Body of pancreas (tissue), 4 donors: ENCODE data around the gene NYAP1. TPM values are rescaled to one million over a fixed set of nuclear protein-coding genes. Genes with fewer than 3 reads are reported as not detected.
"Not testable (repeated sequence)": the region's sequence is repeated elsewhere in the genome, so short reads cannot be mapped to it uniquely, and the experiment has no call there.

ENCODE experiments used
- ATAC-seq: fragments of 150-250 bp; one replicate; pipeline ENCODE4 v1.9.1; 2016
- DNase-seq, 4 donors: peaks; one replicate each; pipeline ENCODE4 v3.0.0-alpha.2; 2019
- H3K27ac ChIP-seq, 4 donors: fragments of 200-600 bp; sonication (generic); 1 replicate in 3 of 4; 2 replicates in 1 of 4; pipeline versions ENCODE4 v1.5.1 to v1.6.1; 2016 to 2019; ENCODE audit warnings: mild to moderate bottlenecking in 1 of 4, mixed read lengths in 1 of 4, moderate library complexity in 1 of 4
- H3K27me3 ChIP-seq, 2 donors: fragments of 200-600 bp; sonication (generic); one replicate each; pipeline ENCODE4 v1.6.0; 2016; ENCODE audit warnings: mild to moderate bottlenecking in 1 of 2
- H3K36me3 ChIP-seq, 2 donors: fragments of 200-600 bp; sonication (generic); replicated peaks in 1 of 2; 2 replicates each; pipeline ENCODE4 v1.5.1; 2016; ENCODE audit warnings: low read depth in 2 of 2; ENCODE audit not compliant: insufficient read depth in 1 of 2
- H3K4me1 ChIP-seq: fragments of 200-600 bp; sonication (generic); one replicate; pipeline ENCODE4 v1.6.0; 2016
- H3K4me3 ChIP-seq, 2 donors: fragments of 200-600 bp; sonication (generic); 1 replicate in 1 of 2; 2 replicates in 1 of 2; pipeline ENCODE4 v1.5.1; 2016 to 2019
- H3K9me3 ChIP-seq, 3 donors: fragments of 200-600 bp; sonication (generic); 1 replicate in 2 of 3; 2 replicates in 1 of 3; pipeline ENCODE4 v1.5.1; 2016
- CTCF ChIP-seq, 7 experiments: fragments of 450-650 bp in 4 of 7; fragments of 200-600 bp in 3 of 7; sonication (generic) in 3 of 7; IDR thresholded peaks; one replicate each; pipeline ENCODE4 v1.5.1; 2016 to 2019; ENCODE audit warnings: antibody characterized with exemption in 7 of 7
- POLR2A ChIP-seq, 3 donors: fragments of 450-650 bp; IDR thresholded peaks; one replicate each; pipeline ENCODE4 v1.6.1; 2016; ENCODE audit warnings: antibody characterized with exemption in 3 of 3, mild to moderate bottlenecking in 2 of 3
- WGBS, 2 donors: methylation state at CpG; one replicate each; pipeline ENCODE4 v1.1.5; 2017; 5-methylcytosine and 5-hydroxymethylcytosine counted together
- intact Hi-C: fragments of 100-400 bp; cut with DNase I; formaldehyde crosslinking; loops from one replicate; pipeline ENCODE4 v1.15.1; 2023
- total RNA-seq, 2 donors: library from RNA; depleted of rRNA; stranded (reverse); fragments of >200 nt; gene quantifications; one replicate each; pipeline ENCODE4 v1.1.0, GENCODE V29; 2016

NYAP1 gene
- total RNA-seq, 2 donors from 2014 or later, result 1.0 to 1.3 TPM

DNA sequence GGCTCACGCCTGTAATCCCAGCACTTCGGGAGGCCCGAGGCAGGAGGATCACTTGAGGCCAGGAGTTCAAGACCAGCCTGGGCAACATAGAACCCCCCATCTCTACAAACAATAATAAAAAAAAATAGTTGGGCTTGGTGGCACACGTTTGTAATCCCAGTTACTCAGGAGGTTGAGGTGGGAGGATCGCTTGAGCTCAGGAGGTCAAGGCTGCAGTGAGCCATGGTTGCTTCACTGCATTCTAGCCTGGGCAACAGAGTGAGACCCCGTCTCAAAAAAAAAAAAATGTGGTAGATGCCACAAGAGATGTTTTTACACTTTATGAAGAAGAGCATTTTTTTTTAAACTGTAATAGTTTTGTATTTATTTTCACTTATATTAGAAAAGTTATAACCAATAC, 12.8 kb downstream of the NYAP1 start:
- intact Hi-C loops, result no loop called here
- no peak overlapping the region for H3K27ac ChIP-seq
- TF ChIP-seq CTCF (IDR thresholded peaks at IDR 0.05) (no peak), POLR2A (IDR thresholded peaks at IDR 0.05) (no peak)
- no peak for DNase-seq
- H3K36me3 ChIP-seq, result no peaks in the 10 kb centered on the region
- no peak overlapping the region for H3K4me3 ChIP-seq
- no peak for ATAC-seq
- H3K4me1 ChIP-seq, result peaks cover 10% of the 10 kb centered on the region
- no peaks in the 10 kb centered on the region for H3K27me3 ChIP-seq
- H3K9me3 ChIP-seq, result no peaks in the 10 kb centered on the region
- whole genome bisulfite sequencing, 2 donors, result 72 to 74% methylated on average over 6 of the region's 6 CpGs

GRCh38 chr7:100500743-100501142, 17.0 kb downstream of the NYAP1 start:
- ATAC-seq, H3K4me1 ChIP-seq, H3K4me3 ChIP-seq, H3K27me3 ChIP-seq, H3K36me3 ChIP-seq, DNase-seq, H3K9me3 ChIP-seq, H3K27ac ChIP-seq, intact Hi-C loops: not testable (repeated sequence)
- WGBS, 2 donors, result 81 to 90% methylated on average over 2 of the region's 2 CpGs

DNA sequence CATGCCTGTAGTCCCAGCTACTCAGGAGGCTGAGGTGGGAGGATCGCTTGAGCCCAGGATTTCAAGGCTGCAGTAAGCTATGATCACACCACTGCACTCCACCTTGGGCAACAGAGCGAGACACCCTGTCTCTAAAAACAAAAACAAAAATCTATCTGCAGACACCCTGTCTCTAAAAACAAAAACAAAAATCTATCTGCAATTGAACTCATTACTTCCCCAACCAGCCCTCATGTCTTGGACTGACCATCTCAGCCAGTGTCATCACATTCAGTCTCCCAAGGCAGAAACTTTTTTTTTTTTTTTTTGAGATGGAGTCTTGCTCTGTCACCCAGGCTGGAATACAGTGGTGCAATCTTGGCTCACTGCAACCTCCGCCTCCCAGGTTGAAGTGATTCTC, 20.3 kb downstream of the NYAP1 start:
- H3K4me1 ChIP-seq, H3K9me3 ChIP-seq, H3K36me3 ChIP-seq, H3K27me3 ChIP-seq, ATAC-seq, intact Hi-C loops, H3K4me3 ChIP-seq, DNase-seq, H3K27ac ChIP-seq: not testable (repeated sequence)
- 89 to 96% methylated on average over 3 of the region's 3 CpGs for WGBS, 2 donors

DNA sequence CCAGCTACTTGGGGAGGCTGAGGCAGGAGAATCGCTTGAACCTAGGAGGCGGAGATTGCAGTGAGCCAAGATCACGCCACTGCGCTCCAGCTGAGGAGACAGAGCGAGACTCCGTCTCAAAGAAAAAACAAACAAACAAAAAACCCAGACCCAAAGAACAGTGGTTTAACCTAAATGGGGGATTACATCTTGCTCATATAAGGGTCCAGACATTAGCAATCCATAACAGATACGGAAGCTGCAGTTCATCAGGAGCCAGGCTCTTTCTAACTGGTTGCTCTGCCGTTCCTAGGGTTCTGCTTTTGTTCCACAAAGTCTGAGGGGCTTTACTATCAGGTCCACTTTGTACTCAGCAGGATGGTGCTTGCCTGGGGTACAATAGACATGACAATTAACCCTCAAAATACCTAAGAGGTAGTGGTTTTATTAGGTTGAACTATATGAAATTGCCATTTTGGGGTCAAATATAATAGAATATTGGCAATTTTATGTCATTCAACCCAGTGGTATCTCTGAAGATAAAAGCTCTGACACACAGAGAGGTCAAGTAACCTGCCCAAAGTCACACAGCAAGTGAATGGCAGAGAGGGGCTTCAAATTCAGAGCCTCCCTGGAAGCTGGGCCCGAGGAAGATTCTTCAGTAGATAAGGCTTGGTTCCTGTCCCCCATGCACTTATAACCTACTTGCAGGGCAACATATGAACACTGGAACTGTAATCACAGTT, 21.3 kb downstream of the NYAP1 start:
- H3K27ac ChIP-seq, result no peak overlapping the region
- peaks cover 9% of the 10 kb centered on the region for H3K4me1 ChIP-seq
- no peak for DNase-seq
- no peak for ATAC-seq
- 90 to 94% methylated on average over 9 of the region's 9 CpGs for WGBS, 2 donors
- no peak overlapping the region for H3K4me3 ChIP-seq
- no peaks in the 10 kb centered on the region for H3K36me3 ChIP-seq
- TF ChIP-seq CTCF (IDR thresholded peaks at IDR 0.05) (no peak), POLR2A (IDR thresholded peaks at IDR 0.05) (no peak)
- H3K27me3 ChIP-seq, result no peaks in the 10 kb centered on the region
- H3K9me3 ChIP-seq, result no peaks in the 10 kb centered on the region
- intact Hi-C loops, result no loop called here

GRCh38 chr7:100506356-100506923, 22.7 kb downstream of the NYAP1 start:
- 56 to 65% methylated on average over 8 of the region's 8 CpGs for WGBS, 2 donors
- intact Hi-C loops, result no loop called here

More at GRCh38 chr7:100506356-100506923, 22.7 kb downstream of the NYAP1 start:
- ATAC-seq (no peak), DNase-seq (no peak)
- Histone ChIP-seq H3K4me1 (peaks cover 9% of the 10 kb centered on the region), H3K27me3 (no peaks in the 10 kb centered on the region), H3K36me3 (no peaks in the 10 kb centered on the region), H3K27ac (no peak overlapping the region), H3K9me3 (no peaks in the 10 kb centered on the region), H3K4me3 (no peak overlapping the region)
- TF ChIP-seq POLR2A (IDR thresholded peaks at IDR 0.05) (no peak), CTCF (IDR thresholded peaks at IDR 0.05) (no peak)
